ENCODE data around the gene CLTCL1. TPM values are rescaled to one million over a fixed set of nuclear protein-coding genes. Genes with fewer than 3 reads are reported as not detected.
"Not testable (repeated sequence)": the region's sequence is repeated elsewhere in the genome, so short reads cannot be mapped to it uniquely, and the experiment has no call there.

The CLTCL1 gene
- total and polyA plus RNA-seq, 2 experiments from 2014 or later, result 8.5 to 10.2 TPM

DNA sequence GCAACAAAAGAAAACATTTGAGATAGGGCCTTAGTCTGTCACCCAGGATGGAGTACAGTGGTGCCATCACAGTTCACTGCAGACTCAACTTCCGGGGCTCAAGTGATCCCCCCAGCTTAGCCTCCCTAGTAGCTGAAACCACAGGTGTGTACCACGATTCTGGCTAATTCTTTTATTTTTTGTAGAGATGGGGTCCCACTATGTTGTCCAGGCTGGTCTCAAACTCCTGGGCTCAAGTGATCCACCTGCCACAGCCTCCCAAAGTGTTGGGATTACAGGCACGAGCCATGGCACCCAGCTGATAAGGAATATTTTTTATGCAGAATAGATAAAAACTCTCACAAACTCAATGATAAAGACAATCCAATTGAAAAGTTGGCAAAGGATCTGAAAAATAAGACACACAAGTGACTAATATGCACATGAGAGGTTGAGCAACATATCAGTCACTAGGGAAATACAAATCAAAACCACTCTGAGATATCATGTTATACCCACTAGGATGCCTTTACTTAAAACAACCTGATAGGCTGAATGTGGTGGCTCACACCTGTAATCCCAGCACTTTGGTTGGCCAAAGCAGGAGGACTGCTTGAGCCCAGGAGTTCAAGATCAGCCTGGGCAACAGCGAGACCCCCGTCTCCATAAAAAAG, 33.9 kb upstream of the CLTCL1 start:
- H4K20me1 ChIP-seq (ENCODE audit: insufficient read depth), result no peaks in the 10 kb centered on the region
- peak; percentile 39 for DNase-seq
- no peak overlapping the region for H3K9ac ChIP-seq
- H3K79me2 ChIP-seq (ENCODE audit: insufficient read depth), result no peaks in the 10 kb centered on the region
- WGBS, 2 experiments (ENCODE audit: low coverage in 1 of 2, low lambda C conversion rate in 2 of 2, missing lambda C conversion rate in 2 of 2), result 94% methylated on average over 5 of the region's 5 CpGs
- peaks cover 10% of the 10 kb centered on the region; the same call in 1 of the 2 replicates for H3K36me3 ChIP-seq (ENCODE audit: low read depth)
- no peak for TF ChIP-seq EZH2phosphoT487 (IDR thresholded peaks at IDR 0.05; ENCODE audit: insufficient read depth, low read depth)
- no peak for TF ChIP-seq EZH2 (IDR thresholded peaks at IDR 0.05; ENCODE audit: insufficient read depth, poor library complexity, severe bottlenecking)
- H3K9me2 ChIP-seq (ENCODE audit: insufficient read depth), result no peaks in the 10 kb centered on the region
- no peak overlapping the region for H3K27ac ChIP-seq
- no peaks in the 10 kb centered on the region for H3K9me3 ChIP-seq (ENCODE audit: low read depth)
- no peaks in the 10 kb centered on the region for H3K4me1 ChIP-seq (ENCODE audit: insufficient read depth)
- H3K27me3 ChIP-seq (replicated peaks; ENCODE audit: insufficient read depth), result no peaks in the 10 kb centered on the region
- H3K4me3 ChIP-seq, result no peak overlapping the region
- in situ Hi-C loops (cut with MboI), result no loop called here
- no peak overlapping the region for H2AFZ ChIP-seq
- no peak overlapping the region for H3K4me2 ChIP-seq (ENCODE audit: unreplicated experiment)
- H3F3A ChIP-seq (ENCODE audit: insufficient read depth), result 0 out of 2 replicates have a peak, but pooled peaks cover 7% of the 10 kb centered on the region

DNA sequence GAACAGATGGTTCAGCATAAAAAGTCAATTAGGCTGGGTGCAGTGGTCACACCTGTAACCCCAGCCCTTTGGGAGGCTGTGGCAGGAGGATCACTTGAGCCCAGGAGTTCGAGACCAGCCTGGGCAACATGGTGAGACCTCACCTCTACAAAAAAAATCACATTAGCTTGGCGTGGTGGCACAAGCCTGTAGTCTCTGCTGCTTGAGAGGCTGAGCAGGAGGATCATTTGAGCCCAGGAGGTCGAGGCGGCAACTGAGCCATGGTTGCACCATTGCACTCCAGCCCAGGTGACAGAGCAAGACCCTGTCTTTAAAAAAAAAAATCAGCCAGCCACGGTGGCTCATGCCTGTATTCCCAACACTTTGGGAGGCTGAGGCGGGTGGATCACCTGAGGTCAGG, 31.9 kb upstream of the CLTCL1 start:
- H3K36me3 ChIP-seq (ENCODE audit: low read depth); H3K79me2 ChIP-seq (ENCODE audit: insufficient read depth); H3K9me3 ChIP-seq (ENCODE audit: low read depth); H3K4me1 ChIP-seq (ENCODE audit: insufficient read depth); H3K4me2 ChIP-seq (ENCODE audit: unreplicated experiment); H3F3A ChIP-seq (ENCODE audit: insufficient read depth); DNase-seq; H3K27ac ChIP-seq; H3K9me2 ChIP-seq (ENCODE audit: insufficient read depth); H3K27me3 ChIP-seq (replicated peaks; ENCODE audit: insufficient read depth); H3K9ac ChIP-seq; H2AFZ ChIP-seq; H3K4me3 ChIP-seq; H4K20me1 ChIP-seq (ENCODE audit: insufficient read depth): not testable (repeated sequence)
- 84 to 89% methylated on average over 6 of the region's 6 CpGs for WGBS, 2 experiments (ENCODE audit: low coverage in 1 of 2, low lambda C conversion rate in 2 of 2, missing lambda C conversion rate in 2 of 2)
- in situ Hi-C loops (cut with MboI), result loop anchor here (25.0 kb wide), 1 partner anchor 314 kb away; no protein-coding TSS in a partner anchor

DNA sequence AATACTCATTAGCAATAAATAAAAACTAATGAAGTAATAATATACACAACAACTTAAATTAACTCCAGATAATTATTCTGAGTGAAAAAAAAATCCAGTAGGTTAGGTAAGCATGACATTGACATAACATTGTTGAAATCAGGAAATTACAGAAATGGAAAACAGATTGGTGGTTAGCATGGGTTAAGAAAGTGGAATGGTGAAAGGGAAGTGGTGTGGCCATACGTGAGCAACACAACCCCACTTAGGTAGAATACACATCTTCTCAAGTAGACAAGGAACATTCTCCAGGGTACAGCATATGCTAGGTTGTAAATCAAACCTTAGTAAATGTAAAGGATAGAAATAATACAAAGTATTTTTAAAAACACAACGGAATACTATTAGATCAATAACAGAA, 30.2 kb upstream of the CLTCL1 start:
- no peak overlapping the region for H2AFZ ChIP-seq
- H3K9ac ChIP-seq, result no peak overlapping the region
- H3K4me1 ChIP-seq (ENCODE audit: insufficient read depth), result no peaks in the 10 kb centered on the region
- no peak overlapping the region for H3K27ac ChIP-seq
- 65 to 83% methylated on average over 2 of the region's 2 CpGs for WGBS, 2 experiments (ENCODE audit: low coverage in 1 of 2, low lambda C conversion rate in 2 of 2, missing lambda C conversion rate in 2 of 2)
- in situ Hi-C loops (cut with MboI), result loop anchor here (25.0 kb wide), 1 partner anchor 316 kb away; no protein-coding TSS in a partner anchor
- no peaks in the 10 kb centered on the region for H3K36me3 ChIP-seq (ENCODE audit: low read depth)
- no peak overlapping the region for H3K4me2 ChIP-seq (ENCODE audit: unreplicated experiment)
- no peak overlapping the region for H3K4me3 ChIP-seq
- H4K20me1 ChIP-seq (ENCODE audit: insufficient read depth), result no peaks in the 10 kb centered on the region
- DNase-seq, result no peak
- TF ChIP-seq EZH2 (IDR thresholded peaks at IDR 0.05; ENCODE audit: insufficient read depth, poor library complexity, severe bottlenecking), result no peak
- H3K27me3 ChIP-seq (replicated peaks; ENCODE audit: insufficient read depth), result no peaks in the 10 kb centered on the region
- 0 out of 2 replicates have a peak, but pooled peaks cover 7% of the 10 kb centered on the region for H3F3A ChIP-seq (ENCODE audit: insufficient read depth)
- no peaks in the 10 kb centered on the region for H3K79me2 ChIP-seq (ENCODE audit: insufficient read depth)
- no peaks in the 10 kb centered on the region for H3K9me2 ChIP-seq (ENCODE audit: insufficient read depth)
- H3K9me3 ChIP-seq (ENCODE audit: low read depth), result no peaks in the 10 kb centered on the region

DNA sequence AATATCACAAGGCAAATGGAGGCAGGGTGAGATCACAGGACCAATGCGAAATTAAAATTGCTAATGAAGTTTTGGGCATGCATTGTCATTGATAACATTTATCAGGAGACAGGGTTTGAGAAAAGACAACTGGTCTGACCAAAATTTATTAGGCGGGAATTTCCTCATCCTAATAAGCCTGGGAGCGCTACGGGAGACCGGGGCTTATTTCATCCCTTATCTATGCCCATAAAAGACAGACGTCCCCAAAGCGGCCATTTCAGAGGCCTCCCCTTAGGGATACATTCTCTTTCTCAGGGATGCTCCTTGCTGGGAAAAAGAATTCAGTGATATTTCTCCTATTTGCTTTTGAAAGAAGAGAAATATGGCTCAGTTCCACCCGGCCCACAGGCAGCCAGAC, 28.6 kb upstream of the CLTCL1 start:
- not testable (repeated sequence) for H3K27me3 ChIP-seq (replicated peaks; ENCODE audit: insufficient read depth); H4K20me1 ChIP-seq (ENCODE audit: insufficient read depth); H3K4me2 ChIP-seq (ENCODE audit: unreplicated experiment); H3K9me3 ChIP-seq (ENCODE audit: low read depth); H2AFZ ChIP-seq; H3K9me2 ChIP-seq (ENCODE audit: insufficient read depth); DNase-seq; H3K4me3 ChIP-seq; H3K27ac ChIP-seq; H3K36me3 ChIP-seq (ENCODE audit: low read depth); H3F3A ChIP-seq (ENCODE audit: insufficient read depth); H3K4me1 ChIP-seq (ENCODE audit: insufficient read depth); H3K9ac ChIP-seq; H3K79me2 ChIP-seq (ENCODE audit: insufficient read depth)
- WGBS, 2 experiments (ENCODE audit: low coverage in 1 of 2, low lambda C conversion rate in 2 of 2, missing lambda C conversion rate in 2 of 2), result 75 to 78% methylated on average over 8 of the region's 8 CpGs
- in situ Hi-C loops (cut with MboI), result loop anchor here (25.0 kb wide), 1 partner anchor 317 kb away; no protein-coding TSS in a partner anchor

DNA sequence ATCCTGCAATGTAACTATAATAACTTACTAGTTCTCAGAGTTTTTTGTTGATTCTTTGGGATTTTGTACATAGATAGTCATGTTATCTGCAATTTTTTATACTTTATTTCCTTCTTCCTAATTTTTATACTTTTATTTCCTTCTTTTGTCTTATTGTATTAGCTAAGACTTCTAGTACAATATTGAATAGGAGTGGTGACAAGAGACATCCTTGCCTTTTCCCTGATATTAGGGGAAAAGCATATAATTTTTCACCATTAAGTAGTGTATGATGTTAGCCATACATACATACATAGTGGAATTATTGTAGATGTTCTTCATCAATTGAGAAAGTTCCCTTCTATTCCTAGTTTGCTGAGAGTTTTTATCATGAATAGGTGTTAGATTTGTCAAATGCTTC, 27.8 kb upstream of the CLTCL1 start:
- H3K4me1 ChIP-seq (ENCODE audit: insufficient read depth), result no peaks in the 10 kb centered on the region
- no peak overlapping the region for H3K9ac ChIP-seq
- no peak overlapping the region for H3K4me2 ChIP-seq (ENCODE audit: unreplicated experiment)
- no peak overlapping the region for H3K27ac ChIP-seq
- no peak overlapping the region for H3K4me3 ChIP-seq
- no peaks in the 10 kb centered on the region for H3F3A ChIP-seq (ENCODE audit: insufficient read depth)
- H4K20me1 ChIP-seq (ENCODE audit: insufficient read depth), result no peaks in the 10 kb centered on the region
- H3K36me3 ChIP-seq (ENCODE audit: low read depth), result no peaks in the 10 kb centered on the region
- TF ChIP-seq EZH2 (IDR thresholded peaks at IDR 0.05; ENCODE audit: insufficient read depth, poor library complexity, severe bottlenecking), result no peak
- no peak for TF ChIP-seq EZH2phosphoT487 (IDR thresholded peaks at IDR 0.05; ENCODE audit: insufficient read depth, low read depth)
- H3K9me2 ChIP-seq (ENCODE audit: insufficient read depth), result no peaks in the 10 kb centered on the region
- no peaks in the 10 kb centered on the region for H3K9me3 ChIP-seq (ENCODE audit: low read depth)
- in situ Hi-C loops (cut with MboI), result loop anchor here (25.0 kb wide), 1 partner anchor 318 kb away; no protein-coding TSS in a partner anchor
- no peak for DNase-seq
- H3K27me3 ChIP-seq (replicated peaks; ENCODE audit: insufficient read depth), result no peaks in the 10 kb centered on the region
- no peaks in the 10 kb centered on the region for H3K79me2 ChIP-seq (ENCODE audit: insufficient read depth)
- H2AFZ ChIP-seq, result no peak overlapping the region
